HepG2 (cell line): ENCODE measurements around the gene SRPRA. TPM values are rescaled to one million over a fixed set of nuclear protein-coding genes. Genes with fewer than 3 reads are reported as not detected.

Source experiments
- HNF1A ChIP-seq, 2 experiments: sonication (generic) in 1 of 2; formaldehyde crosslinking in 1 of 2; IDR thresholded peaks; 2 replicates each; pipeline versions ENCODE4 v1.4.0 to v1.6.1; 2016 to 2020; ENCODE audit warnings: borderline replicate concordance in 1 of 2, low read depth in 1 of 2, mild to moderate bottlenecking in 1 of 2, missing genetic modification reagents in 1 of 2
- HNRNPLL ChIP-seq: fragments of 200-400 bp; formaldehyde crosslinking; IDR thresholded peaks from 2 replicates; pipeline ENCODE4 v1.6.1; 2017; ENCODE audit warnings: mild to moderate bottlenecking, low read depth, low read length; ENCODE audit not compliant: poor library complexity, severe bottlenecking
- JUND ChIP-seq: sonication (generic); formaldehyde crosslinking; IDR thresholded peaks from 2 replicates; pipeline ENCODE4 v1.8.0; 2022; ENCODE audit warnings: mild to moderate bottlenecking, missing genetic modification reagents
- MTA3 ChIP-seq: sonication (generic); formaldehyde crosslinking; IDR thresholded peaks from 2 replicates; pipeline ENCODE4 v1.4.0; 2020; ENCODE audit warnings: missing genetic modification reagents
- NCOA1 ChIP-seq: sonication (generic); formaldehyde crosslinking; IDR thresholded peaks from 2 replicates; pipeline ENCODE4 v1.9.0; 2021; ENCODE audit warnings: missing genetic modification reagents
- NONO ChIP-seq, 2 experiments: fragments of 450-650 bp in 1 of 2; sonication (generic) in 1 of 2; formaldehyde crosslinking in 1 of 2; IDR thresholded peaks in 1 of 2; conservative IDR thresholded peaks in 1 of 2; 2 replicates each; pipeline versions ENCODE4 v1.6.1 to v1.8.0; 2017 to 2022; ENCODE audit warnings: mild to moderate bottlenecking in 1 of 2, missing genetic modification reagents in 1 of 2, moderate library complexity in 1 of 2
- NRL ChIP-seq: sonication (generic); formaldehyde crosslinking; IDR thresholded peaks from 2 replicates; pipeline ENCODE4 v1.5.0; 2020; ENCODE audit warnings: missing genetic modification reagents, mild to moderate bottlenecking, moderate library complexity, borderline replicate concordance
- RAD21 ChIP-seq: fragments of 450-650 bp; formaldehyde crosslinking; IDR thresholded peaks from 2 replicates; pipeline ENCODE4 v1.5.0; 2020; ENCODE audit warnings: mild to moderate bottlenecking
- SIX4 ChIP-seq: sonication (generic); formaldehyde crosslinking; IDR thresholded peaks from 2 replicates; pipeline ENCODE4 v1.4.0; 2020; ENCODE audit warnings: missing genetic modification reagents
- SNRNP70 ChIP-seq: fragments of 200-400 bp; formaldehyde crosslinking; IDR thresholded peaks from 2 replicates; pipeline ENCODE4 v1.6.1; 2017; ENCODE audit warnings: mild to moderate bottlenecking, low read depth, low read length, moderate library complexity
- SRF ChIP-seq: IDR thresholded peaks from 2 replicates; pipeline ENCODE4 v1.6.1; 2011; ENCODE audit warnings: mild to moderate bottlenecking, low read depth, low read length, moderate library complexity
- ZFYVE20 ChIP-seq: sonication (generic); formaldehyde crosslinking; IDR thresholded peaks from 2 replicates; pipeline ENCODE4 v1.8.0; 2023; ENCODE audit warnings: low read depth, mild to moderate bottlenecking, moderate library complexity, missing genetic modification reagents, borderline replicate concordance
- ZNF446 ChIP-seq: sonication (generic); formaldehyde crosslinking; IDR thresholded peaks from 2 replicates; pipeline ENCODE4 v1.5.0; 2020; ENCODE audit warnings: mild to moderate bottlenecking, missing genetic modification reagents
- ZNF556 ChIP-seq: sonication (generic); formaldehyde crosslinking; IDR thresholded peaks from 2 replicates; pipeline ENCODE4 v1.4.0; 2020; ENCODE audit warnings: mild to moderate bottlenecking, missing genetic modification reagents, borderline replicate concordance
- ZNF619 ChIP-seq: sonication (generic); formaldehyde crosslinking; IDR thresholded peaks from 2 replicates; pipeline ENCODE4 v1.4.0; 2020; ENCODE audit warnings: mild to moderate bottlenecking, missing genetic modification reagents
- ZNF703 ChIP-seq: sonication (generic); formaldehyde crosslinking; IDR thresholded peaks from 2 replicates; pipeline ENCODE4 v1.5.1; 2020; ENCODE audit warnings: missing genetic modification reagents, mild to moderate bottlenecking, moderate library complexity, borderline replicate concordance
- ZSCAN22 ChIP-seq: sonication (generic); formaldehyde crosslinking; IDR thresholded peaks from 2 replicates; pipeline ENCODE4 v1.4.0; 2020; ENCODE audit warnings: mild to moderate bottlenecking, missing genetic modification reagents
- polyA plus RNA-seq, 8 experiments: library from polyadenylated mRNA; depleted of rRNA in 3 of 8; stranded (reverse) in 7 of 8; unstranded in 1 of 8; fragments of >200 nt; fragmentation: Illumina TruSeq in 4 of 8; extraction: Trizol in 4 of 8; gene quantifications; 2 replicates each; pipeline versions ENCODE4 v1.2.1 to v1.2.3, GENCODE V29; 2011 to 2016; ENCODE audit warnings: low read depth in 4 of 8, missing spikeins in 1 of 8, mixed read lengths in 1 of 8; ENCODE audit not compliant: insufficient read depth in 1 of 8
- total RNA-seq, 5 experiments: library from RNA; depleted of rRNA; stranded (reverse); fragments of >200 nt; fragmentation: Illumina TruSeq; extraction: Trizol; gene quantifications; 2 replicates each; pipeline ENCODE4 v1.2.3, GENCODE V29; 2016; ENCODE audit warnings: low read depth in 1 of 5
- TF ChIP-seq, protein P1 (sequence below): sonication (generic); formaldehyde crosslinking; IDR thresholded peaks from 2 replicates; pipeline ENCODE4 v1.4.0; 2020; ENCODE audit warnings: missing genetic modification reagents, mild to moderate bottlenecking, borderline replicate concordance

The SRPRA gene
- total and polyA plus RNA-seq, 2 of the 13 experiments (the other 11 are each of a cell fraction or from before 2014, with no cell fraction given): 27.7 to 64.6 TPM

- TF ChIP-seq, protein P1, sequence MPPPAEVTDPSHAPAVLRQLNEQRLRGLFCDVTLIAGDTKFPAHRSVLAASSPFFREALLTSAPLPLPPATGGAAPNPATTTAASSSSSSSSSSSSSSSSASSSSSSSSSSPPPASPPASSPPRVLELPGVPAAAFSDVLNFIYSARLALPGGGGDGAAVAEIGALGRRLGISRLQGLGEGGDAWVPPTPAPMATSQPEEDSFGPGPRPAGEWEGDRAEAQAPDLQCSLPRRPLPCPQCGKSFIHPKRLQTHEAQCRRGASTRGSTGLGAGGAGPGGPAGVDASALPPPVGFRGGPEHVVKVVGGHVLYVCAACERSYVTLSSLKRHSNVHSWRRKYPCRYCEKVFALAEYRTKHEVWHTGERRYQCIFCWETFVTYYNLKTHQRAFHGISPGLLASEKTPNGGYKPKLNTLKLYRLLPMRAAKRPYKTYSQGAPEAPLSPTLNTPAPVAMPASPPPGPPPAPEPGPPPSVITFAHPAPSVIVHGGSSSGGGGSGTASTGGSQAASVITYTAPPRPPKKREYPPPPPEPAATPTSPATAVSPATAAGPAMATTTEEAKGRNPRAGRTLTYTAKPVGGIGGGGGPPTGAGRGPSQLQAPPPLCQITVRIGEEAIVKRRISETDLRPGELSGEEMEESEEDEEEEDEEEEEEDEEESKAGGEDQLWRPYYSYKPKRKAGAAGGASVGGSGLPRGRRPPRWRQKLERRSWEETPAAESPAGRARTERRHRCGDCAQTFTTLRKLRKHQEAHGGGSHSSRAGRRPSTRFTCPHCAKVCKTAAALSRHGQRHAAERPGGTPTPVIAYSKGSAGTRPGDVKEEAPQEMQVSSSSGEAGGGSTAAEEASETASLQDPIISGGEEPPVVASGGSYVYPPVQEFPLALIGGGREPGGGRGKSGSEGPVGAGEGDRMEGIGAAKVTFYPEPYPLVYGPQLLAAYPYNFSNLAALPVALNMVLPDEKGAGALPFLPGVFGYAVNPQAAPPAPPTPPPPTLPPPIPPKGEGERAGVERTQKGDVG (CRISPR knock-in tag): peak; percentile 69; the same call in 1 of the 2 replicates
- TF ChIP-seq MTA3 (CRISPR knock-in tag) (no peak), ZNF446 (CRISPR knock-in tag) (no peak), ZNF556 (CRISPR knock-in tag) (peak; percentile 95), ZFYVE20 (CRISPR knock-in tag) (no peak), ZNF619 (CRISPR knock-in tag) (0 out of 2 replicates have a peak, but pooled peaks have one; percentile 66), ZSCAN22 (no peak), JUND (CRISPR knock-in tag) (0 out of 2 replicates have a peak, but pooled peaks have one; percentile 6), NCOA1 (CRISPR knock-in tag) (no peak), SRF (peak; percentile 35; the same call in 1 of the 2 replicates), ZNF703 (CRISPR knock-in tag) (no peak; the same call in 1 of the 2 replicates), RAD21 (no peak), HNRNPLL (peak; percentile 93), SIX4 (no peak), NRL (CRISPR knock-in tag) (peak; percentile 66; the same call in 1 of the 2 replicates), NONO (IDR thresholded peaks at IDR 0.05) (no peak), NONO (CRISPR knock-in tag; conservative IDR thresholded peaks at IDR 0.05) (peak; percentile 84), HNF1A (IDR thresholded peaks at IDR 0.05; ENCODE audit: low read depth) (no peak), HNF1A (CRISPR knock-in tag; IDR thresholded peaks at IDR 0.05; ENCODE audit: borderline replicate concordance) (peak; percentile 82; the same call in 1 of the 2 replicates), SNRNP70 (no peak)
Measured at GRCh38 chr11:126268708-126269579, at the start of gene SRPRA, which contains the start of gene FOXRED1 (continued).
